SH-SY5Y (cell line): ENCODE data around the gene RERE.

ENCODE experiments used
- GATA2 ChIP-seq: IDR thresholded peaks from 2 replicates; pipeline ENCODE4 v1.6.1; 2011; ENCODE audit warnings: mild to moderate bottlenecking, low read depth, low read length
- GATA3 ChIP-seq: IDR thresholded peaks from 2 replicates; pipeline ENCODE4 v1.6.1; 2011; ENCODE audit warnings: low read depth, mild to moderate bottlenecking, low read length, moderate library complexity

DNA sequence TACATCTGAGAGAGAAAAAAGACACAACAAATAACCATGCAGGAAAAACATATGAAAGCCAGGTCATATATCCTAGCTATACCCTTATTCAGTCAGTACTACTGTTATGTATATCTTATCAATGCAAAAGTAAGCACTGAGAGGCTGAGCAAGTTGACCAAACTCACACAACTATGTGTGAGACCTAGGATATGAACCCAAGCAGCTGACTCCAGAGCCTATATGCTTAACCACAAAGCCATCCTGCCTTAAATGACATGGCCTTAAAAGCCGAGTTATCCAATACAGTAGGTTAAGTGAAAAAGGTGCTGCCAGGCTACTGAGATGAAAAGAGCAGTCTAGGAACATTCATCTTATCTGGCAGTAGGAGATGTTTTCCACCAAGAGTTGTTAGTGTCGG, 151.6 kb downstream of the RERE start:
- no peak for TF ChIP-seq GATA2
- no peak for TF ChIP-seq GATA3
